Measurements from ENCODE around the gene ABCA8. TPM values are rescaled to one million over a fixed set of nuclear protein-coding genes. Genes with fewer than 3 reads are reported as not detected.

Gene ABCA8
- total and polyA plus RNA-seq, 2 donors (not counting 1 experiment from before 2014, with no cell fraction given) = 6.4 to 47.2 TPM

DNA sequence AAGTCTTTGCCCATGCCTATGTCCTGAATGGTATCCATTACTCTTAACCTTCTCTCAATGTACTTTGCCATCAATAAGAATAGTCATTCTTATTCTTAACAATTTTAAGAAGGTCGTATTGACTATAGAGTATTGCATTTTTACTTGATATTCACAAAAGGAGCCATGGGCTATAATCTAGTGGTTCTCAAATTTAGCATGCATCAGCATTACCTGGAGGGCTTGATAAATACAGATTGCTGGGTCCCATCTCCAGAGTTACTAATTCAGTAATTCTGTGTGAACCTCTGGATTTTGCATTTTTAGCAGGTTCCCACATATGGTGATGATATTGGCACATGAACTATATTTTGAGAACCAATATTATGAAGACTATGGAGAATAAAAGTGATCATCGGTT is 89.6 kb downstream of the ABCA8 start:
- Histone ChIP-seq H4K20me1 (ENCODE audit: control insufficient read depth, extremely low read depth, insufficient read depth, low read length) (no peaks in the 10 kb centered on the region), H3K27ac (ENCODE audit: insufficient read depth, low read length) (no peak overlapping the region), H3K27me3 (ENCODE audit: control insufficient read depth, insufficient read depth, low read length) (no peaks in the 10 kb centered on the region), H3K79me2 (ENCODE audit: control insufficient read depth, insufficient read depth, low read length) (no peaks in the 10 kb centered on the region), H3K9ac (ENCODE audit: insufficient read depth, low read length) (no peak overlapping the region), H2AFZ (ENCODE audit: low read length) (no peak overlapping the region), H3K4me2 (ENCODE audit: extremely low read depth, insufficient read depth, low read length) (no peak overlapping the region), H3K36me3 (ENCODE audit: control insufficient read depth, insufficient read depth, low read length) (no peaks in the 10 kb centered on the region), H3K9me3 (ENCODE audit: control insufficient read depth, insufficient read depth, low read depth, low read length) (no peaks in the 10 kb centered on the region), H3K4me1 (ENCODE audit: control insufficient read depth, extremely low read depth, insufficient read depth, low read length) (no peaks in the 10 kb centered on the region), H3K4me3 (replicated peaks in 1 of 4; ENCODE audit: control extremely low read depth in 1 of 4, insufficient read depth in 1 of 4, low read depth in 3 of 4, low read length in 4 of 4) (no peak overlapping the region)
- TF ChIP-seq, protein P1, sequence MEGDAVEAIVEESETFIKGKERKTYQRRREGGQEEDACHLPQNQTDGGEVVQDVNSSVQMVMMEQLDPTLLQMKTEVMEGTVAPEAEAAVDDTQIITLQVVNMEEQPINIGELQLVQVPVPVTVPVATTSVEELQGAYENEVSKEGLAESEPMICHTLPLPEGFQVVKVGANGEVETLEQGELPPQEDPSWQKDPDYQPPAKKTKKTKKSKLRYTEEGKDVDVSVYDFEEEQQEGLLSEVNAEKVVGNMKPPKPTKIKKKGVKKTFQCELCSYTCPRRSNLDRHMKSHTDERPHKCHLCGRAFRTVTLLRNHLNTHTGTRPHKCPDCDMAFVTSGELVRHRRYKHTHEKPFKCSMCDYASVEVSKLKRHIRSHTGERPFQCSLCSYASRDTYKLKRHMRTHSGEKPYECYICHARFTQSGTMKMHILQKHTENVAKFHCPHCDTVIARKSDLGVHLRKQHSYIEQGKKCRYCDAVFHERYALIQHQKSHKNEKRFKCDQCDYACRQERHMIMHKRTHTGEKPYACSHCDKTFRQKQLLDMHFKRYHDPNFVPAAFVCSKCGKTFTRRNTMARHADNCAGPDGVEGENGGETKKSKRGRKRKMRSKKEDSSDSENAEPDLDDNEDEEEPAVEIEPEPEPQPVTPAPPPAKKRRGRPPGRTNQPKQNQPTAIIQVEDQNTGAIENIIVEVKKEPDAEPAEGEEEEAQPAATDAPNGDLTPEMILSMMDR (conservative IDR thresholded peaks at IDR 0.05 in 1 of 2, IDR thresholded peaks at IDR 0.05 in 1 of 2; ENCODE audit: low read depth in 1 of 2, low read length in 2 of 2) = no peak
- TF ChIP-seq EZH2 (IDR thresholded peaks at IDR 0.05; ENCODE audit: low read length, missing control alignments) = no peak
- no peak for DNase-seq (ENCODE audit: low read depth in 2 of 2)

DNA sequence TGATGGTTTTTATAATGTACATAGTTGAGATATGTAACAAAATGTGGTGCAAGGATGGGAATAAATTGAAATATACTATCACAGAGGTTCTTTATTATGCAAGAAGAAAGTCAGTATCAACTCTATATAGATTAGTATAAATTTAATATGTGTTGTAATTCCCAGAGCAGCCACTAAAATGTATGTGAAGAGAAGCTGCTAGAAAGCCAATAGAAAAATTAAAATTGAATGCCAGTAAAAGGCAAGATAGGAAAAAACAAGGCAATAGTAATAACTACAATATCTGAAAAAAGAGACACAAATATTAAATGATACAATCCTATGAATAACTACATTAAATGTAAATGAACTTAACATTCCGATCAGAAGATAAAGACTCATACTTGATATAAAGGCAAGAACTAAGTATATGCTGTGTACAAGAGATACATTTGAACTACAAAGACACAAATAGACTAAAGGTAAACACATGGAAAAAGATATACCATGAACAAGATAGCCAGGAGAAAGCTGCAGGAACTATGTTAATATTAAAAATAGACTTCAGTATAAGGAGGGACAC is 92.0 kb downstream of the ABCA8 start:
- no peaks in the 10 kb centered on the region for H3K79me2 ChIP-seq (ENCODE audit: control insufficient read depth, insufficient read depth, low read length)
- no peak overlapping the region for H3K4me3 ChIP-seq (replicated peaks in 1 of 4; ENCODE audit: control extremely low read depth in 1 of 4, insufficient read depth in 1 of 4, low read depth in 3 of 4, low read length in 4 of 4)
- H3K4me1 ChIP-seq (ENCODE audit: control insufficient read depth, extremely low read depth, insufficient read depth, low read length) = no peaks in the 10 kb centered on the region
- DNase-seq (ENCODE audit: low read depth in 2 of 2) = no peak
- no peak overlapping the region for H3K27ac ChIP-seq (ENCODE audit: insufficient read depth, low read length)
- no peak overlapping the region for H3K9ac ChIP-seq (ENCODE audit: insufficient read depth, low read length)
- no peak for TF ChIP-seq EZH2 (IDR thresholded peaks at IDR 0.05; ENCODE audit: low read length, missing control alignments)
- TF ChIP-seq, protein P1 (conservative IDR thresholded peaks at IDR 0.05 in 1 of 2, IDR thresholded peaks at IDR 0.05 in 1 of 2; ENCODE audit: low read depth in 1 of 2, low read length in 2 of 2) = no peak
- no peaks in the 10 kb centered on the region for H4K20me1 ChIP-seq (ENCODE audit: control insufficient read depth, extremely low read depth, insufficient read depth, low read length)
- no peaks in the 10 kb centered on the region for H3K27me3 ChIP-seq (ENCODE audit: control insufficient read depth, insufficient read depth, low read length)
- H3K4me2 ChIP-seq (ENCODE audit: extremely low read depth, insufficient read depth, low read length) = no peak overlapping the region
- no peak overlapping the region for H2AFZ ChIP-seq (ENCODE audit: low read length)
- H3K36me3 ChIP-seq (ENCODE audit: control insufficient read depth, insufficient read depth, low read length) = no peaks in the 10 kb centered on the region
- H3K9me3 ChIP-seq (ENCODE audit: control insufficient read depth, insufficient read depth, low read depth, low read length) = no peaks in the 10 kb centered on the region

DNA sequence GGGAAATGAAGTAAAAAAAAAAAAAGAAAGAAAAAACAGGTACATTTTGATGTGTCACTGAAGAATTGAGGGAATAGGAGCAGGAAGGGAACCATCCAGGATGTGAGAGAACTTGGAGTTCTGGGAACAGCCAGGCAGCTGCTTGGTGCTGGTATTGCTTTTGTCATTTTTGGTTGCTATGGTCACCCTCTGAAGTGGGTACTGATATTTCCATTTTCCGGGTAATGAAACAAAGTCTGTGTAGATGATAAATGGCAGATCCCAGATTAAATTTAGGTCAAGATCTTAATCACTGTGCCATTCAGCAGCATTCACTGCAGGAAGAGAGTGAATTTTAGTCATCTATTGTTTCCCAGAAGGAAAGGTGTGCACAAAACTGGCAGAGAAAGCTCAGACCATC is 93.6 kb downstream of the ABCA8 start:
- H3K9ac ChIP-seq (ENCODE audit: insufficient read depth, low read length) = no peak overlapping the region
- H3K27ac ChIP-seq (ENCODE audit: insufficient read depth, low read length) = no peak overlapping the region
- no peak overlapping the region for H3K4me2 ChIP-seq (ENCODE audit: extremely low read depth, insufficient read depth, low read length)
- H4K20me1 ChIP-seq (ENCODE audit: control insufficient read depth, extremely low read depth, insufficient read depth, low read length) = no peaks in the 10 kb centered on the region
- no peak overlapping the region for H3K4me3 ChIP-seq (replicated peaks in 1 of 4; ENCODE audit: control extremely low read depth in 1 of 4, insufficient read depth in 1 of 4, low read depth in 3 of 4, low read length in 4 of 4)
- no peak overlapping the region for H2AFZ ChIP-seq (ENCODE audit: low read length)
- no peaks in the 10 kb centered on the region for H3K4me1 ChIP-seq (ENCODE audit: control insufficient read depth, extremely low read depth, insufficient read depth, low read length)
- no peak for TF ChIP-seq EZH2 (IDR thresholded peaks at IDR 0.05; ENCODE audit: low read length, missing control alignments)
- TF ChIP-seq, protein P1 (conservative IDR thresholded peaks at IDR 0.05 in 1 of 2, IDR thresholded peaks at IDR 0.05 in 1 of 2; ENCODE audit: low read depth in 1 of 2, low read length in 2 of 2) = no peak
- DNase-seq (ENCODE audit: low read depth in 2 of 2) = no peak
- no peaks in the 10 kb centered on the region for H3K79me2 ChIP-seq (ENCODE audit: control insufficient read depth, insufficient read depth, low read length)
- no peaks in the 10 kb centered on the region for H3K9me3 ChIP-seq (ENCODE audit: control insufficient read depth, insufficient read depth, low read depth, low read length)
- no peaks in the 10 kb centered on the region for H3K36me3 ChIP-seq (ENCODE audit: control insufficient read depth, insufficient read depth, low read length)
- H3K27me3 ChIP-seq (ENCODE audit: control insufficient read depth, insufficient read depth, low read length) = no peaks in the 10 kb centered on the region

Measured in fibroblast of lung (primary cell).